Measurements from ENCODE around the gene CCDC63.

GRCh38 chr12:110829308-110829707, 17.5 kb upstream of the CCDC63 start:
- no peak for TF ChIP-seq ZNF121 (CRISPR knock-in tag; conservative IDR thresholded peaks at IDR 0.05)
- TF ChIP-seq XRCC5 (IDR thresholded peaks at IDR 0.05; ENCODE audit: low read depth, low read length): no peak
- TF ChIP-seq MTF1 (CRISPR knock-in tag; IDR thresholded peaks at IDR 0.05; ENCODE audit: borderline replicate concordance): no peak
- no peak for TF ChIP-seq TAF1 (IDR thresholded peaks at IDR 0.05; ENCODE audit: control insufficient read depth, extremely low read depth, insufficient read depth, low read length, severe bottlenecking)
- TF ChIP-seq, protein P1, sequence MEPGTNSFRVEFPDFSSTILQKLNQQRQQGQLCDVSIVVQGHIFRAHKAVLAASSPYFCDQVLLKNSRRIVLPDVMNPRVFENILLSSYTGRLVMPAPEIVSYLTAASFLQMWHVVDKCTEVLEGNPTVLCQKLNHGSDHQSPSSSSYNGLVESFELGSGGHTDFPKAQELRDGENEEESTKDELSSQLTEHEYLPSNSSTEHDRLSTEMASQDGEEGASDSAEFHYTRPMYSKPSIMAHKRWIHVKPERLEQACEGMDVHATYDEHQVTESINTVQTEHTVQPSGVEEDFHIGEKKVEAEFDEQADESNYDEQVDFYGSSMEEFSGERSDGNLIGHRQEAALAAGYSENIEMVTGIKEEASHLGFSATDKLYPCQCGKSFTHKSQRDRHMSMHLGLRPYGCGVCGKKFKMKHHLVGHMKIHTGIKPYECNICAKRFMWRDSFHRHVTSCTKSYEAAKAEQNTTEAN (CRISPR knock-in tag; IDR thresholded peaks at IDR 0.05): no peak
- no peak for TF ChIP-seq ZNF780A (CRISPR knock-in tag; IDR thresholded peaks at IDR 0.05)
- TF ChIP-seq CTCF (IDR thresholded peaks at IDR 0.05 in 2 of 3, conservative IDR thresholded peaks at IDR 0.05 in 1 of 3; ENCODE audit: insufficient read depth in 2 of 3, low read depth in 1 of 3, low read length in 3 of 3): no peak
- no peak for TF ChIP-seq TCF7 (IDR thresholded peaks at IDR 0.05; ENCODE audit: borderline replicate concordance)
- no peak for TF ChIP-seq MYBL2 (IDR thresholded peaks at IDR 0.05; ENCODE audit: low read depth)
- TF ChIP-seq MYBL2 (CRISPR knock-in tag; IDR thresholded peaks at IDR 0.05; ENCODE audit: borderline replicate concordance): no peak
- TF ChIP-seq SMARCA4 (IDR thresholded peaks at IDR 0.05): no peak

All from K562 (cell line).